SKM-1 (cell line): Measurements from ENCODE around the gene NELL2.

Experiments
- DNase-seq: peaks from one replicate; lab custom pipeline; 2025; ENCODE audit not compliant: unreplicated experiment; lab: John Stamatoyannopoulos, UW

NELL2 gene

DNA sequence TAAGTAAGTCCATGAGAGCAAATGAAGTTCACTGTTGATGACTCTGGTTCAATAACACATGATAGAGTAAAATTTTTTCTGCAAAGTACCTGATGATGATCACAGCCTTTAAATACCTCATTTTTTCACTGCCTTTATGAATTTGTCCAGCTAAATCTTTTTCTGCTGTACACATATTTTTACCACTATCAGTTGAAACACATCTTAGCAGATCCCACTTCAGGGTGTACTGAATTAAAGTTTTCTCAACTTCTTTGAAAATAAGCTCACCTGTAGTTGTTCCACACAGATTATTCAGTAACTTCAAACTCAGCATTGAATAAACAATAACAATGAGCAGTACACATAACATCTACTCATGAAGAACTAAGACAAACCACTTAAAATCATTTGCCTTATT, 385.9 kb downstream of the NELL2 start:
- DNase-seq = no peak

DNA sequence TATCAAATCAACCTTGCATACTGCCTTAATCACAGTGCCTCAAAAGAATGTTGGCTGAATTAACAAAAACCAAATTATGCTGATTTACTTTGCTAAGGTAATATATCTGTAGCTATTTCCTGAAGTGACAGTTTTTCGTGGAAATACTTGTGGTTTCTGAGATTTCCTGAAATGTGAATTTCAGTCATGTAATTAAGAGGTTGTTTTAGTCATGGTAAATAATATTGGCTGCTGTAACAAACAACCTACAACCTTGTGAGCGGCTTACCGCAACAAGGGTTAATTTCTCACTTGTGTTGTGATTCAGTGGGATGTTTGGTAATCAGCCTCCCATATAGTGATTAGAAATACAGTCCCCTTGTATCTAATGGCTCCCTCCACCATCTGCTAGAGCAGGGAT, 387.9 kb downstream of the NELL2 start:
- DNase-seq = no peak

DNA sequence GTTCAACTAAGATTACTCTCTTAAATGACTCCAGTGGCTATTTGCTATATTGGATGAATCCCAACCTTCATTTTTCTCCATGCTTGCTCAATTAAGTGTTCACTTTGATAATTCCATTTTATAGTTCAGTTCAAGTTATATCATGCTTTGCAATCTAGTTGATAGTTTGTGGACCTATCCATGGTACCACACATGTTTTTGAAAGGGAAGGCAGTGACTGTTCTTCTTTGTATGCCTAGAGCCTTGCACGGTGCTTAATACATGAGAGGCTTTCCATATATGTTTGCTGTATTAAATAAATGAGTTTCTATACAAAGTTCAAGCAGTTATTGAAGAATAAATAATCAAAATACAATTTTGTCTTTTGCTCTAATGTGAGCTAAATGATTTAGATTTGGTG, 391.3 kb downstream of the NELL2 start:
- DNase-seq = no peak

DNA sequence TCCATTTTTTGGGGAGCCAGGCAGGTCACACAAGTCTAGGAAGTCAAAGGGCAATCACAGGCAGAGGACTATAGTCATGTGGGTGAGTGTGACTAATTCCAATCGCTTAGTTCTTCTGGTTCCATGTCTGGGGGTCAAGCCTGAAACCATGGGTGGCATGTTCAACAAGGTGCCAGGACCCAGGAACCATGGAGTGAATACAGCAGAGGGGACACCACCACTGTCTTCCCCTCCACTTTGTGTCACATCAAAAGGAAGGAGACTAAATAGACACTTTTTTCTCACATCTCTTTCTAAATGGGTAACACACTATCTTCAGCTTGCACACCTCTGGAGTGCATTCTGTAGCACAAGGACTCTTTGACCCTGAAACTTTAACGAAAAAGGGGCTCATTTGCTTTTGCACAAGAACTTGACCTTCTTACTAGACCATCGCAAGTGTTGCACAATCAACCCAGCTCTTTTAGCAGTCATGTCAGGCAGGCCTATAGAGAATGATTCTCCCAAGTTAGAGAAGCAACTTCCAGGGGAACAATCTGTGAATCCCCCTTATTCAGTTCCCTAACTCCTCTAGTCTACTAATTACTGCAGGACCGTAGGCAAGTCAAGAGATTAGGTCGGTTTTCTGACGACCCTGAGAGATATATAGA, 398.7 kb downstream of the NELL2 start:
- DNase-seq = no peak

DNA sequence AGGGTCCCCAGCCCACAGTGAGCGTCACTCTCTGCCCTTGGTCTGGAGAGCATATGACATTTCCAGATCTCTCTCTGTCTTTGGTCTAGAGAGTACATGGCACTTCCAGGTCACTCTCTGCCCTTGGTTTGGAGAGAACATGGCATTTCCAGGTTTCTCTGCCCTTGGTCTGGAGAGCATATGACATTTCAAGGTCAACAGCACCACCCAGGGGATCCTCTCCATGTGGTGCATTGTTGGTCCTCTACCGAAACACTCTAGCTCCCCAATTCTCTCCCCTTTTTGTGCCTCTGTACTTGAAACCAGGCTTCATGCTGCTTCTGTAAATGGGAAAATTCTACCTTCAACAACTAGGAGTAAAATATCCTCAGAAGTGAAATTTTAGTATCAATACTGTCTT, 399.4 kb downstream of the NELL2 start:
- DNase-seq = no peak

DNA sequence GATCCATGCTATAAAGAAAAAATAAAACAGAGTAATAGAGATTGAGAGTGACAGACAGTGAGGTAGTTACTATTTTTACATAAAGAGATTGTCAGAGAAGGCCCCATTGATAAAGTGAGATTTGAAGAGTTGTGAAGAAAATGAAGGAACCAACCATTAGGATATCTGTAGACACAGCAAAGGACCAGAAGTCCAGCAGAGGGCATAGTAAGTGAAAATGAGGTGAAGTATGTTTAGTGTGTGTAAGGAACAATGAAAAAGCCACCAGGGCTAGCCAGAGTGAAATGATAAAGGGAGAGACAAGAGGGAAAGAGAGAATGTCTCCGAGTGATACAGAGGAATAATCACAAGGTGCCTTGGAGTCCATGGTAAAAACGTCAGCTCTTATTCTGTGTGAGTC, 411.0 kb downstream of the NELL2 start:
- no peak for DNase-seq

DNA sequence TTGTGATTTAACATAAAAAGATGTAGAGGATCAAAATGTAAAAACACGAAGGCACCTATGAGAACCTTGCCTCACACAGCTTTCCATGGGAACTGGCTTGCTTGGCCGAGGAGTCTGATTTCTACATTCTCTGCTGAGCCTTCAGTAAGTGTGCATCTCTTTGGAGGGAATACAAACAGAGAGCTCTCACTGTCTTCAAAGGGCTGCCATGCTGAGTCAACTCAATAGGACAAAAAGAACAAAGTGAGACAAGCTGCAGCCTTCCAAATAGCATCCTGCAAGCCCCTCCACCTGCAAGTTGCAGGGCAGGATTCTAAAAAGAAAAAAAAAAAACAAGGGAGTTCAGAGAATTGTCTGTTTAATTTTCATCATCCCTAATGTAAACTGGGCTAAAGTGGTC, 411.9 kb downstream of the NELL2 start:
- DNase-seq = no peak

DNA sequence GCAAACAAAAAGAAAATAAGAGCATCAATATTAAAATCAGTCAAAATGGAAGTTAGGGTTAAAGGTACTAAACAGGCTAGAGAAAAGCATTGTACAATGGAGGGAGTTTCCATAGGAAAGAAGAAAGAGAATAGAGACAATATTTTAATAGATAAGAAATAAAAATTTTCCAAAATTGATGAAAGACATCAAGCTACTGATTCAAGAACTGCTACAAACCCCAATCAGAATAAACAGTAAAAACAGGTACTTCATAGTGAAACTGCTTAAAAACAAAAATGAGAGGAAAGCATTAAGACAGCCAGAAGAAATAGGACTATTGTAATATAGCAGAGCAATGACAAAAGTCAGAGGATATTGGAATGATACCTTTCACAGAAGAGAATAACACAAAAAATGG, 413.4 kb downstream of the NELL2 start:
- no peak for DNase-seq

DNA sequence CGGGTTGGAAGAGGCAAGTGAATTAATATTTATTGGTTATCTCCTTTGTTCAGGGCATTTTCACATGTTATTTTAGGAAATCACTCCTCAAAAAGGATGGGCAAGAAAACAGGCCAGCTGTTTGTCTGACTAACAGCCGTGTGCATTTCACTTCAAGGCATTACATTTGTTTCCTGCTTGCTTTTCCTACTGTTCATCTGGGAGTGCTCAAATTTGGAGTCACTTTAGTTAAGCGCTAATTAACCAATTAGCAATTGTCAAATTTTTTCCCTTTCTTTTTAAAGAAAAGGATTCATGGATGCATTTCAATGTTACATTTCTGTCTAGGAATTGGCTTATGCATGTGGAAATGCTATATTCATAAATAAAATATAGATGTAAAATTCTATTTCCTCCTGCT, 415.9 kb downstream of the NELL2 start:
- no peak for DNase-seq

DNA sequence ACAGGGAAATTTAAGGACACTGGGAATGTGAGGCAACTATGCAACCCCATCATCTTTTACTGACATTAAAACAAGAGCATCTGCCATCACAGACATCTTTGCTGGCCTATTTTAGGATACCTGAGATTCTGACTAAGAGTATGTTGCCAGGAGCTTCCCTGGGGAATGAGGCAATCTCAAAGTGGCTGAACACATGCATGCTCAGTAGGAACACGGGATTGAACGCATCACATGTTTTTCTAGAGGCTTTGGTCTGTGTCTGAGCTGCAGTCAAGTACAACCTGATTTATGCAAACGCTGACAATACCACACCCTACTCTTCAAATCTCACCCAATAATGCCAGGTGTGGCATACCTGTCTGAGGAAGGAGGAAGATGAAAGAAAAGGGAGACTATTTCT, 416.5 kb downstream of the NELL2 start:
- no peak for DNase-seq
